HG03520 (cell line): ENCODE measurements around the gene S100A4.
"Not testable (repeated sequence)": the region's sequence is repeated elsewhere in the genome, so short reads cannot be mapped to it uniquely, and the experiment has no call there.

Source experiments
- ATAC-seq: cut with Tn5 transposase; IDR thresholded peaks from one replicate; pipeline ENCODE4 v1.9.1; 2021; ENCODE audit warnings: mild to moderate bottlenecking, moderate library complexity; ENCODE audit not compliant: unreplicated experiment

Gene S100A4

DNA sequence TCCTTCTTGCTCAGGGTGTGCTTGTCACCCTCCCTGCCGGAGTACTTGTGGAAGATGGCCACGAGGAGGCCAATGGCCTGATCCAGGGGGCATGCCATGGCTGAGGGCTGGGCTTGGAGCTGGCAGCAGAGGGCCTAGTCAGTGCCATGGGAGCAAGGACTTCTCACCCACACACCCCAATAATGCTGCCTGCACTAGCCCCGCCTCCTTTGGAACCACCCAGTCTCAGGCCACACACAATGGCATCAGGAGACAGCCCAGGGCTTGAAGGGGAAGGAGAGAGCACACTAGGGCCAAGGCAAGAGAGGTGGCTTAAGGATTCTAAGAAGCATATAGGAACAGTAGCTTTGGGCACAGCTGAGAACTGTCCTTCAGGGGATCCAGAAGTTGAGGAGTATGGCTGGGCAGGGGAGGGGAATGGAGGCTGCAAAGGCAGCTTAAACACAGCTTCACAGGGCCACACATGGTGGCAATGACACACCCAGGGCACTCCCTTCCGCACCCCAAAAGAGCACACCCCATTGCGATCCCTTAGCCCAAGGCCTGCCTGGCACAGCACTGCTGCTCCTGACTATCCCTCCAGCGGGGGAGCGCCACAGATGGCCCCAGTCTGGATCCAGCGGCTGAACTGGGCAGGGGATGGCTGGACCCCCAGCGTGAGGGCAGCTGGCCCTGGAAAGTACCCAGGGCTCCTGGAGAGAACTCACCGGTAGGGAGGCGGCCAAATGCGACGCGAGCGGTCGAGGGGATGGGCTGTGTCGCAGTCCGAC is 10.2 kb downstream of the S100A4 start, which contains the start of gene S100A6:
S100A6 (minus strand) TSS at position 750 of the 770 bp plus-strand sequence; CDS start at position 98, 652 bp downstream.
- no peak for ATAC-seq

DNA sequence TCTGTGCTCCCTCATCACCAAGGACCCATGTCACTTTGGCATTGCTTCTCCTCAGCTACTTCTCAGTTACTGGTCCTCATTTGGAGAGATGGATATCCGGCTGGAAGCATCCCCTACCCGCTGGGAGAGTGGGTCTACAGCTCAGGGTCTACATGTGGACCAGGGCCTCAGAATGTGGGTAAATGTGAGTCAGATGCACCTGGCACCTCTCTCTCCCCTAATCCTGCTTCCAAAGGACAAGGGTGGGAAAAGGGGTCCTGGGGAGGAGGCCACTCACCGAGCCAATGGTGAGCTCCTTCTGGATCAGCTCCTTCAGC is 10.7 kb downstream of the S100A4 start:
- ATAC-seq: no peak

DNA sequence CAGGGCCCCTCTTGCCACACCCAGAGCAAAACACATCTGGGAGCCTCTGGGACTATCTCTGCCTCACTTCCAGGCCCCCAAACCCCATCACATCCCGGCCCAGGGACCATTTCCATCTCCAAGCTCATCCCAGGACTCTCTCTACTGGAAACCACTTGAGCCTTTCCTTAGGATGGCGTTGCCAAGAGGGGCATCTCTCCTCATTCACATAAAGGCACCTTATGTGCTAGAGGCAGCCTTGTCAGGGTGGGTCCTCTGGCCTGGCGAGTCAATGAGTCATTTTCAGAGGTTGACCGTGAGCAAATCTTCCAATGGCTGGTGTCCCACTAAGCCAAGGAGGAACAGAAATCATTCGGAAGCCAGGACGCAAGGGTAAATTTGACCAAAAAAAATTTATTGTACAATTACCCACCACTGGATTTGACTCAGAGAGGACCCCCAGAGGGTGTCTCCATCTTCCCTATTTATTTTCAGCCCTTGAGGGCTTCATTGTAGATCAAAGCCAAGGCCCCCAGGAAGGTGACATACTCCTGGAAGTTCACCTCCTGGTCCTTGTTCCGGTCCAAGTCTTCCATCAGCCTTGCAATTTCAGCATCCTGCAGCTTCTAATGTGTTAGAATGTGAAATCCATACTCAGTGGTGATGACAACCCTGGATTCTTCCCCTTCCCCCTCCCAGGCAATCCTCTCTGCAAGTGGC is 11.2 kb downstream of the S100A4 start:
- ATAC-seq: no peak

DNA sequence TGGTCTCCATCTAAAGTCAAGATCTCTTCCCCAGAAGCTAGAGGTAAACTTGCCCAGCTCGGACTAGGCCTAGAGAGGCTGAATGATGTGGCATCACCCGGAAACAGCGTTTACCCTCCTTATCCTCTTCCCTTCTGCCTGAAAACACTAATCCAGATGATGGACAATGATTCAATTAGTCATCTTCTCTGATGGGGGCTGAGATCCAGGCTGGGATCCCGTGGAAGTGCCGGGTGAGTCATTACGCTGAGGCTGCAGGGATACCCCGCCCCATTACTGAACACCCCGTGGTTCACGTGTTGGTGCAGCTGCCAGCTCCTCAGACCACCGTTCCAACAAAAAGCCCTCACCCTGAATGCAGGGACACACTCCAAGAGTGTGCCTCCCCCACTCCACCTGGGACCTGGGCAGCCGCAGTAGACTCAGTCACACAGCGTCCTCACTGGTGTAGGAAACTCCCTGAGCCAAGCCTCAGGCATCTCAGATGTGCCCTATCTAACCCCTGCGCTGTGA is 11.9 kb downstream of the S100A4 start:
- ATAC-seq: no peak

DNA sequence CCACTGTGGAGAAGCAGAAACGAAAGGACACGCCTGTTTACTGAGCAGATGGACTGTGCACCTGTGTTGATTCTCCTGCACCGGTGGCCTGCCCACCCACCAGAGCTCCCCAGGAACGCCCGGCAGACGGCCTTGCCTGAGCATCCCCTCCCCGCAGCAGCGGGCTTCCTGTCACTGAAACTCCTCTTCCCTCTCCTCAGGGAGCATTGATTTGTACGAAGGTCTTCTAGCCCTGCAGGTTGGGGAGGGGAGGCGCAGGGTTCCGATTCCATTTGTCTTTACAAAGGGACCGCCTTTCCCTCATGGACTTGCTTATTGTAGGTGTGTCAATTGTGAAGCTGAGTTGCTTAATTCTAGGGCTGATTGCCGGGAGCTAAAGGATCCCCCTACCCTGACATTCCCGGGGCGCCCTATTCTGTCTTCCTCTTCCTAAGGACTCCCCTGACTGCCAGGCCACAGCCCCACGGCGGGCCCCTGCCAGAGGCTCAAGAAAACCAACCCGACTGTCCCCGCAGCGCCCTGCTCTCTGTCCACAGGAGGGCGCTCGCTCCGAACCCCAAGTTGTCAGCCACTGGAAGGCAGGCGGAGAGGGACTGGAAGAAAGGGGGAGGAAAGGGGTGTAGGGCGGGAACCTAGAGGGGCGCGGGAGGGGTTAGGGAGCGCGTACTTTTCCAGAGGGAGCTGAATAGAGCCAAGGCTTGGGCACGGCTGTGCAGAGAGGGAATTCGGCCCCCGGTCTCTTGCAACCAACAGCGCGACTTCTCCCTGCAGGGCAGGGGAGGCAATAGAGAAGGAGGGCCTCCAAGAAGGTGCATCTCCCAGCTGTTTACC is 12.6 kb downstream of the S100A4 start:
- no peak for ATAC-seq

DNA sequence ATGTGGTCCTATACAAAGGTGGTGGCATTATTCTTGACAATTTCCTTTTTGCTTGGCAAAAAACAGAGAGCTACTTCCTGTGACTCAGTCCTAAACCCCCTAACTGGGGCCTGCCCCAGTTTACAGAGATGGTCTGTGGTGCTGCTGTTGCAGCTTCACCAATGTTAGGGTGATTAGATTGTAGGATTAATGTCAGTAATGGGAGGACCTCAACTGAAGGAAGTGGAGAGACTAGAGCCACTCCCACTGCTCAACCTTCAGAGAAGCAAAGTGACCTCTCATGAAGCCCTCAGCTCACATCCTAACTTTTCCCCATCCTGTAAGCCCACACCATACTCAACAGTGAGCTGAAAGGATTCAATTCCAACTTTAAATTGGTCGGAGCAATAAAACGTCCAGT is 13.4 kb downstream of the S100A4 start:
- ATAC-seq: no peak

DNA sequence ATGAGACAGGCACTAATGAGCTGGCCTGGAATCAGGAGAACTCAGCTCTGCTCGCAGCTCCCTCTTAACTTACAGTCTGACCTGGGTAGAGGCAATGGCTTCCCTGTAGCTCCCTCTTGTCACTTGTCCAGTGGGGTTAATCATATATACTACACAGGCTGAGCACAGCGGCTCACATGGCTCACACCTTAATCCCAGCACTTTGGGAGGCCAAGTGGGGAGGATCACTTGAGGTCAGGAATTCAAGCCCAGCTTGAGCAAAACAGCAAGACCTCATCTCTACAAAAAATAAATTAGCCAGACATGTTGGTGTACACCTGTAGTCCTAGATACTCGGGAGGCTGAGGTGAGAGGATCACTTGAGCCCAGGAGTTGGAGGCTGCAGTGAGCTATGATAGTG is 14.0 kb downstream of the S100A4 start:
- no peak for ATAC-seq

DNA sequence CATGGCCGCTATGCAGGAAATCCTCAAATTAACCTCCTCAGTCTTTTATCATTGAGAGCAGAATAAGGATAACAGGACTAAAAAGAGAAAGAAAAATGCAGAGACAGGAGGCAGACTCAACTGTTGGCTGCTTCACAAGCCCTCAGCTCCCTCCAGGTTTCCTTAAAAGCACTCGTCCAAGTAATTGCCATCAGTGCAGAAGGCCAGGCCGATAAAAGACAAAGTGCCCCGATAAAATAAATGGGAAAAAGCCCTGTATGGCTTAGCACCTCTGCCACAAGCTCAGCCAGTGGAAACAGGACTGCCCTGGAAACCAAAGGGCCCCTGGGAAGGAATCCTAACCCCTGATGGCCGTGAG is 17.9 kb downstream of the S100A4 start:
- ATAC-seq: no peak

DNA sequence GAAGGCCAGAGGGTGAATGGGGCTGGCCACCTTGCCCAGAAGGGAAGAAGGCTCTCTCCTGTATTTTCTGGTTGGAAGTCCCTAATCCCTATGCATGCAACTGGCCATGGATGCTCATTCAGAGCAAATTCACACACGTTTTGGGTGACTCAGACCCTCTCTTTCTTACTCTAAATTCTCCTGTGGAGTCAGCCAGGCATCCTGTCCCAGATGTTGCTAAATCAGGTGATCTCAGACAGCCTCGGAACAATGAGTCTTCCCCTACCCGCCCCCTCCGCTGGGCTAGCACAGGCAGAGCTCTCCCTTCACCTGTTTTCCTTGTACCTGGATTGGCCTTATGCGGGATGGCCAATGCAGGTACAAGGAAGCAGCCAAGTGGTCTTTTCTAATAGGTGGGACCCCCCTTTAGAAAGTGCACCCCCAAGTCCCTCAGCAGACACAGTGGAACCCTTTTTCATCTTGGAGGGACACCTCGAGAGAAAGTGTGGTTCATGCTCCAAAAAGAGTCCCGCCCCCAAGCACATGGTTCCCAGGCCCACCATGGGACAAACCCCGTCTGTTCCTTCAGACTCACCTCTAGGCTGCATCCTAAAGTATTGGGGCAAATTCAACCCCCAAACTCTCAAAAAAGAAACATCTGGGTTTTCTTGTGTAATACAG is 18.5 kb downstream of the S100A4 start:
- no peak for ATAC-seq

DNA sequence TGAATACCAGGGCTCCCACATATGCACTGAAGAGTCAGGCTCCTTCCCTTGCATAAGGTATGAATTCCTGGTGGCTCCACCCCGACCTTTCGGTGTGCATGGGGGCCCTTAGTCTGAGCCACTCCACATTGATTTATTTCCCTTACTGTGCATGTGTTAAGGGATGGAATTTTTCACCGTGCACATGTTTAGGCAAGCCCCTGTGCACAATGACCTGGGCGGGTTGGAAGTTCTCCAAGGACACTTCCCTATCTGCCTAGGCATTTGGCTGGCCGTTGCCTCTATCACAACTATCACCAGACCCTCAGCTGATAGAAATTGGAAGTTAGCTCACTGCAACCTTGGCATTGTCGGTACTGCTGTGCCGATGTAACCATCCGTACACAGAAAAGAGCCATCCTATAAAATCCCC is 19.5 kb downstream of the S100A4 start:
- ATAC-seq: no peak

DNA sequence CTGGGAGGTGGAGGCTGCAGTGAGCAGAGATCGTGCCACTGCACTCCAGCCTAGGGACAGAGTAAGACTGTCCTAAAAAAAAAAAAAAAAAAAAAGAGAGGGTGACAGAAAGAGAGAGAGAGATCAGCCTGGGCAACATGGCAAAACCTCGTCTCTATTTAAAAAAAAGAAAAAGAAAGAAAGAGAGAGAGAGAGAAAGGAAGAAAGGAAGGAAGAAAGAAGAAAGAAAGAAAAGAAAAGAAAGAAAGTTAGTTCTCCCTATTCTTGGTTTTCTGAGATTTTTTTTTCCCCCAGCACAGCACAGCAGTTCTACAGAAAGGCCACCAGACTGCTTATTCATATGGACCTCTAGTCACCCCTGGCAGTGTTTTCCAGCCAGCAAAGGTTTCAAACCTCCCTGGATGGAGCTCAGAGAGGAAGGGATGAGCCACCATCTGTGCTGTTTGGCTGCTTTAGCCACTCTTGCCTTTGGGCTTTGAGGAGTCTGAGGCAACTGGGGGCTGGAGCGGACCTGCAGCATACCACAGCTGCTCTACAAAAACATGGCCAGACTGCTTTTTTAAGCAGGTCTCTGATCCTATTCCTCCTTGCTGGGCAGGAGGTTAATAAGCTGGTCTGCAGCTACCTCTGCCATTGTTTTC is 20.4 kb downstream of the S100A4 start:
- no peak for ATAC-seq

DNA sequence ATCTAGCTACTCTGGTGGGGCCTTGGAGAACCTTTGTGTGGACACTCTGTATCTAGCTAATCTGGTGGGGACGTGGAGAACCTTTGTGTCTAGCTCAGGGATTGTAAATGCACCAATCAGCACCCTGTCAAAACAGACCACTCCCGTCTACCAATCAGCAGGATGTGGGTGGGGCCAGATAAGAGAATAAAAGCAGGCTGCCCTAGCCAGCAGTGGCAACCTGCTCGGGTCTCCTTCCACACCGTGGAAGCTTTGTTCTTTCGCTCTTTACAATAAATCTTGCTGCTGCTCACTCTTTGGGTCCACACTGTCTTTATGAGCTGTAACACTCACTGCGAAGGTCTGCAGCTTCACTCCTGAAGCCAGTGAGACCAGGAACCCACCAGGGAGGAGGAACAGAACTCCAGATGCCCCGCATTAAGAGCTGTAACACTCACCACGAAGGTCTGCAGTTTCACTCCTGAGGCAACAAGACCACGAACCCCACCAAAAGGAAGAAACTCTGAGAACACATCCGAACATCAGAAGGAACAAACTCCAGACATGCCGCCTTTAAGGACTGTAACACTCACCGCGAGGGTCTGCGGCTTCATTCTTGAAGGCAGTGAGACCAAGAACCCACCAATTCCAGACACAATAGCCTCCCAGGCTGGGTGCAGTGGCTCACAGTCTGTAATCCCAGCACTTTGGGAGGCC is 23.1 kb downstream of the S100A4 start:
- not testable (repeated sequence) for ATAC-seq

DNA sequence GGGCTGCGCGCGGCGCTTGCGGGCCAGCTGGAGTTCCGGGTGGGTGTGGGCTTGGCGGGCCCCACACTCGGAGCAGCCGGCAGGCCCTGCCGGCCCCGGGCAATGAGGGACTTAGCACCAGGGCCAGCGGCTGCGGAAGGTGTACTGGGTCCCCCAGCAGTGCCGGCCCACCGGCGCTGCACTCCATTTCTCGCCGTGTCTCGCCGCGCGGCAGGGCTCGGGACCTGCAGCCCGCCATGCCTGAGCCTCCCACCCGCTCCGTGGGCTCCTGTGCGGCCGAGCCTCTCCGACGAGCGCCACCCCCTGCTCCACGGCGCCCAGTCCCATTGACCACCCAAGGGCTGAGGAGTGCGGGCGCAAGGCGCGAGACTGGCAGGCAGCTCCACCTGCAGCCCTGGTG is 23.8 kb downstream of the S100A4 start:
- ATAC-seq: not testable (repeated sequence)

DNA sequence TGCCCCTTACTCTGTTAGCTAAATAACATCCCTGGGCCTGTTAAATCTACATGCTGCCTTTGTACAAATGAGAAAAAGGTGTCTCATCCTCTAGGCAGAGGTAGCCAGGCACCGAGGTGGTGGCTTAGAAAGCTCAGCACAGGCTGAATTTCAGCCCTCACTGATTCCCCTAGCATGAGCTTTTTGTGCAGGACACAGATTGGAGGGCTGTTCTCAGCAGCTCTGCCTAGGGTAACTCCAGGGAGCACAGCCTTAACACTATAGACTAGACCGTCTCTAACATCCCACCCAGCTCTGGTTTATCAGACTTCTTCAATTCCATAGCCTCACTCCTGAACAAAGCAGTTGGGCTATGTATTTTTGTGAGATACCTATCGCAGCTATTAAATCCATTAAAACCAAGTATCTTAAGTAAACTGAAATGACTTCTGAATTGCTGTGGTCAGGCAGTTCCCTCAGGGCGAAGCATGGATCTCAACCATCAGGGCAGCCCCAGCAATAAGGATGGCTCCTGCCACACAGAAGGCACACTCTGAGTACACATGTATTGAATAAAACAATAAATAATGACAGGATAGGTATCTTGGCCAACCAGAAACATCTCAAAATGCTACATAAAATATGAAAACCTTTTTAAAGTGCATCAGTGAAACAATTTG is 24.7 kb downstream of the S100A4 start:
- no peak for ATAC-seq

DNA sequence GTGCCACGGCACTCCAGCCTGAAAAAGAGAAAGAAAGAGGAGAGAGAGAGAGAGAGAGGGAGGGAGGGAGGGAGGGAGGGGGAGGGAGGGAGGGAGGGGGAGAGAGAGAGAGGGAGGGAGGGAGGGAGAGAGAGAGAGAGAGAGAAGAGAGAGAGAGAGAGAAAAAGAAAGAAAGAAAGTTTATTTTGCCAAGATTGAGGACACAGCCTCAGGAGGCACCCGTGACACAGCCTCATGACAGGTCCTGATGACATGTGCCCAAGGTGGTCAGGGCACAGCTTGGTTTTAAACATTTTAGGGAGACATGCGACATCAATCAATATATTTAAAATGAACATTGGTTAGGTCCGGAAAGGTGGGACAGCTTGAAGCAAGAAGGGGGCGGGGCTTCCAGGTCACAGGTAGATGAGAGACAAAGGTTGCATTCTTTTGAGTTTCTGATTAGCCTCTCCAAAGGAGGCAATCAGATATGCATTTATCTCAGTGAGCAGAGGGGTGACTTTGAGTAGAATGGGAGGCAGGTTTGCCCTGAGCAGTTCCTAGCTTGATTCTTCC is 25.4 kb downstream of the S100A4 start:
- not testable (repeated sequence) for ATAC-seq

DNA sequence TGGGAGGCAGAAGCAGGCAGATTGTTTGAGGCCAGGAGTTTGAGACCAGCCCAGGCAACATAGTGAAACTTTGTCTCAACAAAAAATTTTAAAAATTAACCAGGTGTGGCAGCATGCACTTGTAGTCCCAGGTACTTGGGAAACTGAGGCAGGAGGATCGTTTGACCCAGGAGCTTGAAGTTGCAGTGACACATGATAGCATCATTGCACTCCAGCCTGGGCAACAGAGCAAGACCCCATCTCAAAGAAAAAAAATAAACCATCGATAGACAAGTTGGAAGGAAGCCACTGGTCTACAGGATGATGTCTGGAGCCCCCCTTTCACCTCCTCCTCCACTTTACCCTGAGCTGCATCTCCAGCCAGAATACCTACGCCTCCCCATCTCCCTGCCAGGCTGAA is 26.4 kb downstream of the S100A4 start:
- no peak for ATAC-seq

DNA sequence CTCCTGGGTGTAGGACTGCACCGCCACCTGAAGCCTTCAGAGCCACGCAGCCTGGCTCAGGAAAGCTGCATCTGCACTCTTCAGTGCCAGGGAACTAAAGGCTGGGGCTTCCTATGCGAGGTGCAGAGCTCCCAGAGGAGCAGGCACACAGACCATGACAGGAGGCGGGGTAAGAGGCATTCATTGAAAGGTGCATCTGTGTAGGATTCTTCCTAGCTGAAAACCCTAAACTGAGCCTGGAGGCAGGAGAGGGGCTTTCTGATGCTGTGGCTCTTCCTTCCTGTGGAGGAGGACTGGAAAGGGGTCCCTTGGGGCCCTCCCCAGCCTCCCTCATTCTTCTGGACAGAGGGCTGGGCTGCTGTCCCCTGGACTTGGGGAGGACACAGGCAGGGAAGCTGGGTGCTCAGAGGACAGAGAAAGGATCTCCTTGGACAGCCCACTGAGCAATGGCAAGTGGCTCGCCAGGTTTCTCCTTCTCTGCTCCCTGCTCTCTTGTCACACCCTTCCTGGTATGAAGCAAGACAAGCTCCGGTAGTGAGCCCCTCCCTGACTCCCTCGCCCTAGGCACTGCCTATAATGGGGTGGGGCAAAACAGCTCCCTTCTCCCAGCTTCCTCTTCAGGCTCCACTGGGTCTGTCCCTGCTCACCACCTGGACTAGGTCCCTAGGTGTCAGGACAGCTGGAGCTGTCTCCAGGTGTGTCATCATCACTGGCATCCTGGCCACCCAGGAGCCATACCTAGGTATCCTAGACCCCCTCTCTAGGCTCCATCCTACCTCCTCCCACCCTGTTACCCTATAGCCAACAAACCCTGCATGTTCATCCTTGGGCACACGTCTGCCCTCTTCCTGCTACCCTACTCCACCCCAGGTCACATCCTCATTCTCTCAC is 29.9 kb downstream of the S100A4 start:
- ATAC-seq: no peak

DNA sequence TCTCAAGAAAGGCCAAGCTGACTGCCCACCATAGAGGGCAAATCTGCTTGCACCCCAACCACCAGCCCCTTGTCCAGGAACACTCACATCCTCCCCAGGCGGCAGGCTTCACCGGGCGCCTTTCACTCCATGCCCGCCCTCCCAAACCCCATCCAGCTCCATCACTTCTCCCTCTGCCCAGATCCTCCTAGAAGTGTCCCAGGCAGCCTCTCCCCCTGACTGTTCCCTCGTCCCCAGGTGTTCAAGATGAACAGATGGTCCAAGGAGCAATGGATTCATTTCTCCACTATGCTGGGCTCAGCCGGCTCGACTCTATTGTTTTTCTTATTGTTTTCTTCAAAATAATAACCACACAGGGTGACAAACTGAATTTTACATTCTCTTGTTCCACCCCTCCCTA is 31.9 kb downstream of the S100A4 start:
- no peak for ATAC-seq
